ENCODE results near the gene RBBP9. TPM values are rescaled to one million over a fixed set of nuclear protein-coding genes. Genes with fewer than 3 reads are reported as not detected.

RBBP9 gene
- total RNA-seq, 1 experiment from 2014 or later = 11.1 TPM

DNA sequence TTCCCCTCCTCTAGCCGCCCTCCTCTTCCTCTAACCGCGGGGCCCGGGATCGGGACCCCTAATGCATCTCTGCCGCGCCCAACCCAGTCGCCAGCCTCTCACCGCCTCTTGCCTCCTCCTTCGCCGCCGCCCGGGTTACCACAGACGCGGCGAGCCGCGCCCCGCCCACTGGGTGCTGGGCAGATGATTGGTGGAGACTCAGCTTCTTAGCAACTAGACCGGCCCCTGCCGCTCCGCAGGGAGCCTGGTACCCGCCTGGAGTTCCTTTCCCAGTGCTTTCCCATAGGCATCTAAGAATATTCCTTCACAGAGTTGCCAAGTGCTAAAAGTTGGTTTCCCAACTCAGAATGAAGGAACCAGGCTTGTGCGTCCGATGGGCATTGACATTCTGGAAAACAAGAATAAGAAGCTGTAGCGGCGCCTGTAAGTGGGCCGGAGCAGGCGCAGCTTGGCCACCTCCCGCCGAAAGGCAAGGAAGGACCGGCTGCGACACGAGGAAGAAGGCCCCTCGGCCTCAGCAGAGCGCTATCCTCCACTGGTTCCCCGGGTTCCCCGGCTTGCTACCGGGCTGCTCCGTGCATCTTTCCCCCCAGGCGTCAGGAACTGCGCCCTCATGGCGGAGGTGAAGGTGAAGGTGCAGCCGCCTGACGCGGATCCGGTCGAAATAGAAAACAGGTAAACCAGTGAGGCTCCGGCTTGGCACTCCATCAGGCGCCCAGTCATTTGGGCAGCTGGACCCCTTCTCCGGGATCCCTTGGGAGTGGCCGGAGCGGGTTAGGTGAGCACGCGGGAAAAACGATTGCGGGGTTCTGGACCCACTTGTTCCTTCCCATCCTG lies 29.9 kb downstream of the RBBP9 start, which contains the start of the genes DZANK1 and POLR3F:
Gene DZANK1, minus strand, starts transcription at position 137 of the 837 bp plus-strand sequence. CDS start 1,672 bp downstream, outside the sequence.
Gene POLR3F, plus strand, starts transcription at position 497 of the 837 bp plus-strand sequence. Its CDS starts 117 bp downstream, at position 614.
- Histone ChIP-seq H3K4me3 (ENCODE audit: low read depth in 2 of 2, low read length in 2 of 2) (peak within 1 kb of the TSS; percentile 98 to 99), H3K27me3 (ENCODE audit: control insufficient read depth, insufficient read depth, low read length) (no peaks in the 10 kb centered on the region), H3K36me3 (ENCODE audit: control insufficient read depth, insufficient read depth, low read length) (no peaks in the 10 kb centered on the region; the same call in 1 of the 2 replicates), H3K9me3 (ENCODE audit: control insufficient read depth, insufficient read depth, low read depth, low read length) (no peaks in the 10 kb centered on the region), H3K27ac (ENCODE audit: low read length) (peak within 1 kb of the TSS; percentile 90), H3K4me1 (ENCODE audit: control insufficient read depth, insufficient read depth, low read length) (peaks cover 18% of the 10 kb centered on the region)
- intact Hi-C loops (cut with micrococcal nuclease; ENCODE audit: unreplicated experiment) = loop anchor here (5.0 kb wide), 1 partner anchor 180 kb away; the partner anchor contains the start of gene ZNF133
- DNase-seq (ENCODE audit: low read depth, low spot score) (peak; percentile 93), ATAC-seq (peak; percentile 100)
- POLR2A ChIA-PET = interaction anchor here (1.0 to 1.5 kb wide), 2 partner anchors 40 to 42 kb away, joined by 4 read pairs; no protein-coding TSS in a partner anchor
- CTCF ChIA-PET = interaction anchor here (0.6 kb wide), 1 partner anchor 61 kb away, joined by 3 read pairs; no protein-coding TSS in a partner anchor
- peak; percentile 52; the same call in 1 of the 2 replicates for TF ChIP-seq POLR2AphosphoS5 (IDR thresholded peaks at IDR 0.05; ENCODE audit: low read depth, low read length)
- TF ChIP-seq, protein P1, sequence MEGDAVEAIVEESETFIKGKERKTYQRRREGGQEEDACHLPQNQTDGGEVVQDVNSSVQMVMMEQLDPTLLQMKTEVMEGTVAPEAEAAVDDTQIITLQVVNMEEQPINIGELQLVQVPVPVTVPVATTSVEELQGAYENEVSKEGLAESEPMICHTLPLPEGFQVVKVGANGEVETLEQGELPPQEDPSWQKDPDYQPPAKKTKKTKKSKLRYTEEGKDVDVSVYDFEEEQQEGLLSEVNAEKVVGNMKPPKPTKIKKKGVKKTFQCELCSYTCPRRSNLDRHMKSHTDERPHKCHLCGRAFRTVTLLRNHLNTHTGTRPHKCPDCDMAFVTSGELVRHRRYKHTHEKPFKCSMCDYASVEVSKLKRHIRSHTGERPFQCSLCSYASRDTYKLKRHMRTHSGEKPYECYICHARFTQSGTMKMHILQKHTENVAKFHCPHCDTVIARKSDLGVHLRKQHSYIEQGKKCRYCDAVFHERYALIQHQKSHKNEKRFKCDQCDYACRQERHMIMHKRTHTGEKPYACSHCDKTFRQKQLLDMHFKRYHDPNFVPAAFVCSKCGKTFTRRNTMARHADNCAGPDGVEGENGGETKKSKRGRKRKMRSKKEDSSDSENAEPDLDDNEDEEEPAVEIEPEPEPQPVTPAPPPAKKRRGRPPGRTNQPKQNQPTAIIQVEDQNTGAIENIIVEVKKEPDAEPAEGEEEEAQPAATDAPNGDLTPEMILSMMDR (IDR thresholded peaks at IDR 0.05) = no peak
- TF ChIP-seq TCF7L2 (IDR thresholded peaks at IDR 0.05; ENCODE audit: low read depth, low read length) = no peak
- BruUV-seq (replicated peaks) = no TSS peak
- in situ Hi-C loops (cut with HindIII; ENCODE audit: low pct_unique_long_range_greater_than_20kb, low sequenced_read_pairs) = no loop called here

DNA sequence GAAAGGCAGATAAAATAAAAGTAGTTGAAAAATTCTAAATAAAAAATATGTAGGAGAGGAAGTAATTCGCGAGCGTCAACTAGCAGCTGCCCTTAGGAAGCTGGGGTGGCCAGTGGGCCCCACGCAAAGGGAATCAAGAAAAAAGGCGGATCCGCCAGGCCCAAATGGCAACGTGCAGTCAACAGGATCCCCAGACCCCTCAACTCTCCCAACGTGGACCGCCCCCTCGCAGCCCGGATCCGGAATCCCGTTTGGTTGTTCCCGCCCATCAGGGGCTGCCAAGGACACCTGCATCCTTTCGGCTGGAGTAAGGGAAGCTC lies 30.5 kb downstream of the RBBP9 start:
- in situ Hi-C loops (cut with HindIII; ENCODE audit: low pct_unique_long_range_greater_than_20kb, low sequenced_read_pairs) (no loop called here), intact Hi-C loops (cut with micrococcal nuclease; ENCODE audit: unreplicated experiment) (loop anchor here (5.0 kb wide), 1 partner anchor 179 kb away; the partner anchor contains the start of gene ZNF133)
- TF ChIP-seq, protein P1 (IDR thresholded peaks at IDR 0.05) = no peak
- TF ChIP-seq, protein P2, sequence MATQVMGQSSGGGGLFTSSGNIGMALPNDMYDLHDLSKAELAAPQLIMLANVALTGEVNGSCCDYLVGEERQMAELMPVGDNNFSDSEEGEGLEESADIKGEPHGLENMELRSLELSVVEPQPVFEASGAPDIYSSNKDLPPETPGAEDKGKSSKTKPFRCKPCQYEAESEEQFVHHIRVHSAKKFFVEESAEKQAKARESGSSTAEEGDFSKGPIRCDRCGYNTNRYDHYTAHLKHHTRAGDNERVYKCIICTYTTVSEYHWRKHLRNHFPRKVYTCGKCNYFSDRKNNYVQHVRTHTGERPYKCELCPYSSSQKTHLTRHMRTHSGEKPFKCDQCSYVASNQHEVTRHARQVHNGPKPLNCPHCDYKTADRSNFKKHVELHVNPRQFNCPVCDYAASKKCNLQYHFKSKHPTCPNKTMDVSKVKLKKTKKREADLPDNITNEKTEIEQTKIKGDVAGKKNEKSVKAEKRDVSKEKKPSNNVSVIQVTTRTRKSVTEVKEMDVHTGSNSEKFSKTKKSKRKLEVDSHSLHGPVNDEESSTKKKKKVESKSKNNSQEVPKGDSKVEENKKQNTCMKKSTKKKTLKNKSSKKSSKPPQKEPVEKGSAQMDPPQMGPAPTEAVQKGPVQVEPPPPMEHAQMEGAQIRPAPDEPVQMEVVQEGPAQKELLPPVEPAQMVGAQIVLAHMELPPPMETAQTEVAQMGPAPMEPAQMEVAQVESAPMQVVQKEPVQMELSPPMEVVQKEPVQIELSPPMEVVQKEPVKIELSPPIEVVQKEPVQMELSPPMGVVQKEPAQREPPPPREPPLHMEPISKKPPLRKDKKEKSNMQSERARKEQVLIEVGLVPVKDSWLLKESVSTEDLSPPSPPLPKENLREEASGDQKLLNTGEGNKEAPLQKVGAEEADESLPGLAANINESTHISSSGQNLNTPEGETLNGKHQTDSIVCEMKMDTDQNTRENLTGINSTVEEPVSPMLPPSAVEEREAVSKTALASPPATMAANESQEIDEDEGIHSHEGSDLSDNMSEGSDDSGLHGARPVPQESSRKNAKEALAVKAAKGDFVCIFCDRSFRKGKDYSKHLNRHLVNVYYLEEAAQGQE (IDR thresholded peaks at IDR 0.05; ENCODE audit: insufficient read depth in 1 of 2, low read depth in 2 of 2, low read length in 1 of 2) = no peak
- TF ChIP-seq POLR2AphosphoS5 (IDR thresholded peaks at IDR 0.05; ENCODE audit: low read depth, low read length) (peak; percentile 60; the same call in 1 of the 2 replicates), TCF7L2 (IDR thresholded peaks at IDR 0.05; ENCODE audit: low read depth, low read length) (no peak)
- CTCF ChIA-PET = no interaction called here
- POLR2A ChIA-PET = interaction anchor here (1.0 to 1.5 kb wide), 2 partner anchors 41 to 43 kb away, joined by 4 read pairs; no protein-coding TSS in a partner anchor
- Histone ChIP-seq H3K36me3 (ENCODE audit: control insufficient read depth, insufficient read depth, low read length) (no peaks in the 10 kb centered on the region; the same call in 1 of the 2 replicates), H3K27me3 (ENCODE audit: control insufficient read depth, insufficient read depth, low read length) (no peaks in the 10 kb centered on the region), H3K4me1 (ENCODE audit: control insufficient read depth, insufficient read depth, low read length) (peaks cover 18% of the 10 kb centered on the region), H3K27ac (ENCODE audit: low read length) (peak overlapping the region; percentile 90), H3K9me3 (ENCODE audit: control insufficient read depth, insufficient read depth, low read depth, low read length) (no peaks in the 10 kb centered on the region), H3K4me3 (ENCODE audit: low read depth in 2 of 2, low read length in 2 of 2) (peak overlapping the region; percentile 98 to 99)
- DNase-seq (ENCODE audit: low read depth, low spot score) = no peak
- peak; percentile 87 for ATAC-seq
- TSS peak; percentile 85 for BruUV-seq (replicated peaks)
